GM18909 (cell line): ENCODE measurements around the gene EIF4E1B.
A peak's percentile ranks its signal among the peaks of the same experiment; 100 is the strongest.
"Not testable (repeated sequence)": the region's sequence is repeated elsewhere in the genome, so short reads cannot be mapped to it uniquely, and the experiment has no call there.

ENCODE experiments used
- ATAC-seq: cut with Tn5 transposase; IDR thresholded peaks from one replicate; pipeline ENCODE4 v1.9.1; 2021; ENCODE audit warnings: mild to moderate bottlenecking; ENCODE audit not compliant: unreplicated experiment, poor library complexity

The EIF4E1B gene, protein sequence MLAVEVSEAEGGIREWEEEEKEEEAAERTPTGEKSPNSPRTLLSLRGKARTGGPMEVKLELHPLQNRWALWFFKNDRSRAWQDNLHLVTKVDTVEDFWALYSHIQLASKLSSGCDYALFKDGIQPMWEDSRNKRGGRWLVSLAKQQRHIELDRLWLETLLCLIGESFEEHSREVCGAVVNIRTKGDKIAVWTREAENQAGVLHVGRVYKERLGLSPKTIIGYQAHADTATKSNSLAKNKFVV

DNA sequence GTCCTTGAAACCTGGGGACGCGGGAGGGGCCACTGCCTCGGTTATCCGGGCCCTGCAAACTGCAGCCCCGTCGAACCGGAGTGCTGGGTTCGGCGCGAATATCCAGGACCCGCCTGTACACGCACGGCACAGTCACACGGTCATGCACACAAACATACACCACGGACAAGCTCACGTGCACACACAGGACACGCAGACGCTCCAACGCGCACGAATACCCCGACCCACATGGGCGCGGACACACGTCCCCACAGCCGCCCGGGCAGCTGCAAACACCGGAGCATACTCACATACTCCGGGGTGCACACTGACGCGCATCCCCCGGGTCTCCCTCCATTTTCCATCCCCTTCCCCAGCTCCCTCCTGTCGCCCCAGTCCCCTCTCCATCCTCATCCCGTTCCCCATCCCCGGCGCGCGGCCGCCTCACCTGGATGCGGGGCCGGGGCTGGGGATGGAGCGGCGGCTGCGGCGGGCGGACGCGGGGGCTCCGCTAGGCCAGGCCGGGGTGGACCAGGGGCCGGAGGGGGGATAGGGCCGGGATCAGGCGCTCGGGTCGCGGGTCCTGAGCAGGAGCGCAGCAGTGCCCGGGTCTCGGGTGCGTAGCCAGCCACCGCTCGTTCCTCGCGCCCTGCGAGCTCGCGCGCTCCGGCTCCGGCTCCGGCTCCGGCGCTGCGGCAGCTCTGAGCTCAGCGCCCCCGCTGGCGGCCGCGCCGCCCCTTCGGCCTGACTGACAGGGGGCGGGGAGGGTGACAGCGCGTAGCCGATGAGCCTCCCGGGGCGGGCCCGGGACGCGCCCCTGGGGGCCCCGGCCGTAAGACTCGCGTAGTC, at the start of gene EIF4E1B, which contains the start of gene SNCB:
Gene EIF4E1B, plus strand, starts transcription at position 823 of the 828 bp plus-strand sequence. CDS start 12,113 bp downstream, outside the sequence.
Gene SNCB, minus strand, starts transcription at position 682 of the 828 bp plus-strand sequence. CDS start 880 bp downstream, outside the sequence.
- peak; percentile 68 for ATAC-seq

- no peak for ATAC-seq
Observed at GRCh38 chr5:176581361-176581760, 49.1 kb upstream of the EIF4E1B start.

GRCh38 chr5:176583076-176583475, 47.4 kb upstream of the EIF4E1B start:
- no peak for ATAC-seq

- ATAC-seq = no peak
Observed at GRCh38 chr5:176587398-176587797, 43.1 kb upstream of the EIF4E1B start.

GRCh38 chr5:176588297-176588696, 42.2 kb upstream of the EIF4E1B start:
- ATAC-seq = no peak

- ATAC-seq = no peak
Observed at GRCh38 chr5:176589039-176589769, 41.3 kb upstream of the EIF4E1B start.

- ATAC-seq = no peak
Observed at GRCh38 chr5:176590035-176590717, 40.3 kb upstream of the EIF4E1B start.

- ATAC-seq = not testable (repeated sequence)
Observed at GRCh38 chr5:176591667-176592066, 38.8 kb upstream of the EIF4E1B start.

GRCh38 chr5:176592573-176592972, 37.9 kb upstream of the EIF4E1B start:
- no peak for ATAC-seq

GRCh38 chr5:176593273-176593869, 37.1 kb upstream of the EIF4E1B start:
- no peak for ATAC-seq

DNA sequence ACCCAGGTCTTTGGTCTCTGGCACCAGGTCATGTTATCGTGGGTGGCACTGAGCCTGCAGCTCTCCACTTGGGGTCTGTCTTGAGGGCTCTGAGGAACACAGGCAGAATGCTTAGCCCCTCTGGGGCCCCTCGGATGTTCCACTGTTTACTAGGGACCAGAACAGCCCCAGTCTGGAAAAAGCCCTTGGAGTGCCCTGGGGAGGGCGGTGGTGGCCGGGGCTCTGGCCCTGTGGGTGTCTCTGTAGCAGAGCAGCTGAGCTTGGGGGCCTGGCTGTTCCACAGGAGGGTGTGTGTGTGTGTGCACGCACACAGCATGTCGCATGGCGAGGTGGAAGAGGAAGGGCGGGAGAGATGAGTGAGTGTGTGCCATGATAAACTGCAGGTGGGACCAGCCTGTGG, 35.9 kb upstream of the EIF4E1B start:
- no peak for ATAC-seq

- no peak for ATAC-seq
Observed at GRCh38 chr5:176595386-176595943, 35.0 kb upstream of the EIF4E1B start.

DNA sequence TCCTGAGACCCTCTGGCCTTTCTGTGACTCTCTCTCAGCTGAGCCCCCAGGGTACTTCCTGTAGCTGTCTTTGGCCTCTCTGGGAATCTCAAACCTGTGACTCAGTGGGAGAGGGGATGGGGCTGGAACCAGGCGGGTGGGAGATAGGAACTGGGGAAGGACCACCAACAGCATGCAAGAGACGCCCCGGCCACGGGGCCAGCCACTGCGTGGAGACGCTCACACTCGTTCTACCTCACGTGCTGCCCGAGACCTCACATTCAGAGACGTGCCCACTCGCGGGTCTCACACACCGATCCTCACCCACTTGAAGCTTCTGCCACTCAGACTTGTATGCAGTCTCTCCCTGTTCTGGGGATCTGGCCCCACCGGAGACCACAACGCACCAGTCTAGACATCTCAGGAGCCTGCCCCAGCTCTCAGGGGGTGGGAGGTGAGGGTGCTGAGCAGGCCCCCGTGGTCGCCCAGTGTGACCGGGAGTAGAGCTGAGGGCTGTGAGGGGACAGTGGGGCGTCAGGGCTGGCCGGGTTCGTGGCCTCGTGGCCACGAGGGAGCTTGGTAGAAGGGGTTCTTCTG, 34.3 kb upstream of the EIF4E1B start:
- no peak for ATAC-seq

GRCh38 chr5:176596689-176597416, 33.6 kb upstream of the EIF4E1B start:
- ATAC-seq = peak; percentile 75

- no peak for ATAC-seq
Observed at GRCh38 chr5:176597417-176598389, 32.8 kb upstream of the EIF4E1B start.

DNA sequence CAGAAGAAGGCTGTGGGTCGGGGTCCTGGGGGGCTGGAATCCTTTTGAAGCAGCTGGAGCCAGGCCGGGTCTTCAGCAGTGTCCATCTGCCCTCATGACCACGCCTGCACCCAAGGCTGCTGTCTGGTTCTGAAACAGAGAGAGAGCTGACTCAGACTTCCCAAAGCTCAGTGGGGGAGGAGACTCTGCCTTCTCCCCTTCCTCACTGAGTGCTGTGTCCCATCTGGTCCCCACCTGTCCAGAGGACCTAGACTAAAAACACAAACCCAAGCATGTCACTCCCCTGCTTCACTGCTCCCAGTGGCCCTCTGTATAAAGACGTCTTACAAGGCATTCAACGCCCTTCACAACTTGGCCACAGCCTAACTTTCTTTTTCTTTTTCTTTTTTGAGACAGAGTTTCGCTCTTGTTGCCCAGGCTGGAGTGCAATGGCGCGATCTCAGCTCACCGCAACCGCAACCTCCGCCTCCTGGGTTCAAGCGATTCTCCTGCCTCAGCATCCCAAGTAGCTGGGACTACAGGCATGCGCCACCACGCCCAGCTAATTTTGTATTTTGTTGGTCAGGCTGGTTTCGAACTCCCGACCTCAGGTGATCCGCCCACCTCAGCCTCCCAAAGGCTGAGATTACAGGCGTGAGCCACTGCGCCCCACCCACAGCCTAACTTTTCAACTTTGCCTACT, 30.6 kb upstream of the EIF4E1B start:
- ATAC-seq = not testable (repeated sequence)
